ENCODE data around the gene SYPL1. TPM values are rescaled to one million over a fixed set of nuclear protein-coding genes. Genes with fewer than 3 reads are reported as not detected.

SYPL1 gene
- total and polyA plus RNA-seq, 9 of the 15 experiments (the other 6 are each of a cell fraction or from before 2014, with no cell fraction given): 23.8 to 214 (median 70.2) TPM

DNA sequence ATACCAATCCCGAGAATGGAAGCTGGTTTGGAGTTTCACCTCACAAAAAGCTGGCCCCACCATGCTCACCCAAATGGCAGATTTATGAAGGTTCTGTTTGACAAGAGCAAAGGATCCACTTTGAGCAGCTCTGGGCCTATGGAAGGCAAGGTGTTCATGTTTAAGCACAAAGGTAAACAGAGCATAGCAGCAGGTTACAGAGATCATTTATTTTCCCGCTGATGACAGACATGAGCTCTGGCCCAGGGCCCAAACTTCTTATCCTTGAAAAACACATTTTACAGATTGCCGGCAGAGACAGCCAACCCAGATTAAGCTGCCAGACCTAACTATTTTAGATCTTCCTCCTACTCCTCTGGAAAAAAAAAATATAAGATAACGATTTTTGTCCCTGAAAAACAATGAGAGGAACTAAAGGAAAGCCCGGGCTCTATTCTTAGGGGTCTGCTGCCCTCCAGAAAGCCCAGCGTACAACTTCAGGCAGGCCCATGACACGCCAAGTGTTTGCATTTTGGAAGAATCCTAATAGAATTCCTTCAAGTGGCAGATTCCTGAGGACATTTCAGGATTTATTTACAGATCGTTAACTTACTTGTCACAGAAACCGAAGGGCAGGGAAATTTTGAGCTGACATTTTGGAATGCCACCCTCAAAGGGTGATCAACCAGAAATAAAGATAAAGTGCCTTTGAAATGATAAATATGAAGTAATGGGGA, 40.0 kb downstream of the SYPL1 start (continued):
- TF ChIP-seq MAFK (IDR thresholded peaks at IDR 0.05; ENCODE audit: low read length) (no peak), RFX5 (IDR thresholded peaks at IDR 0.05; ENCODE audit: low read depth, low read length) (no peak), CSDE1 (IDR thresholded peaks at IDR 0.05) (no peak), CBFA2T2 (conservative IDR thresholded peaks at IDR 0.05) (peak; percentile 95), HNRNPK (IDR thresholded peaks at IDR 0.05; ENCODE audit: low read depth, low read length, poor library complexity, severe bottlenecking) (no peak), NR4A1 (CRISPR knock-in tag; IDR thresholded peaks at IDR 0.05) (no peak), NR4A1 (tag; IDR thresholded peaks at IDR 0.05) (peak; percentile 81), PHF21A (IDR thresholded peaks at IDR 0.05; ENCODE audit: borderline replicate concordance, low read depth) (no peak), RNF2 (IDR thresholded peaks at IDR 0.05) (peak; percentile 74), MED1 (CRISPR knock-in tag; IDR thresholded peaks at IDR 0.05; ENCODE audit: borderline replicate concordance) (no peak), ZBTB17 (CRISPR knock-in tag; IDR thresholded peaks at IDR 0.05) (peak; percentile 79), HNRNPLL (IDR thresholded peaks at IDR 0.05; ENCODE audit: low read depth, low read length, poor library complexity, severe bottlenecking) (no peak), ZNF253 (CRISPR knock-in tag; conservative IDR thresholded peaks at IDR 0.05) (no peak), HDAC8 (tag; IDR thresholded peaks at IDR 0.05) (no peak), ZNF282 (CRISPR knock-in tag; IDR thresholded peaks at IDR 0.05) (no peak), FOS (IDR thresholded peaks at IDR 0.05; ENCODE audit: extremely low read depth, insufficient read length) (no peak), MXI1 (IDR thresholded peaks at IDR 0.05; ENCODE audit: low read depth, low read length) (no peak), GATAD2A (IDR thresholded peaks at IDR 0.05) (peak; percentile 15; the same call in 1 of the 2 replicates), POLR2A (conservative IDR thresholded peaks at IDR 0.05) (no peak), CCAR2 (IDR thresholded peaks at IDR 0.05; ENCODE audit: low read depth, low read length) (no peak), ZFP36 (IDR thresholded peaks at IDR 0.05; ENCODE audit: low read depth, low read length, partially characterized antibody) (peak; percentile 42), ZNF23 (CRISPR knock-in tag; IDR thresholded peaks at IDR 0.05) (no peak), PHB (CRISPR knock-in tag; IDR thresholded peaks at IDR 0.05) (no peak), TSC22D4 (tag; IDR thresholded peaks at IDR 0.05) (no peak), ZNF224 (CRISPR knock-in tag; IDR thresholded peaks at IDR 0.05) (no peak), ZNF589 (CRISPR knock-in tag; IDR thresholded peaks at IDR 0.05; ENCODE audit: low read depth) (peak; percentile 91; the same call in 1 of the 2 replicates), EHMT2 (IDR thresholded peaks at IDR 0.05) (no peak), ZSCAN32 (CRISPR knock-in tag; IDR thresholded peaks at IDR 0.05) (no peak), ZNF347 (CRISPR knock-in tag; IDR thresholded peaks at IDR 0.05; ENCODE audit: low read depth) (no peak), PYGO2 (tag; IDR thresholded peaks at IDR 0.05) (peak; percentile 96), ZNF134 (CRISPR knock-in tag; conservative IDR thresholded peaks at IDR 0.05) (0 out of 2 replicates have a peak, but pooled peaks have one; percentile 5), HOXB6 (CRISPR knock-in tag; IDR thresholded peaks at IDR 0.05; ENCODE audit: borderline replicate concordance) (no peak), XRCC5 (IDR thresholded peaks at IDR 0.05; ENCODE audit: low read depth, low read length) (0 out of 2 replicates have a peak, but pooled peaks have one; percentile 36)
- TF ChIP-seq, protein P1, sequence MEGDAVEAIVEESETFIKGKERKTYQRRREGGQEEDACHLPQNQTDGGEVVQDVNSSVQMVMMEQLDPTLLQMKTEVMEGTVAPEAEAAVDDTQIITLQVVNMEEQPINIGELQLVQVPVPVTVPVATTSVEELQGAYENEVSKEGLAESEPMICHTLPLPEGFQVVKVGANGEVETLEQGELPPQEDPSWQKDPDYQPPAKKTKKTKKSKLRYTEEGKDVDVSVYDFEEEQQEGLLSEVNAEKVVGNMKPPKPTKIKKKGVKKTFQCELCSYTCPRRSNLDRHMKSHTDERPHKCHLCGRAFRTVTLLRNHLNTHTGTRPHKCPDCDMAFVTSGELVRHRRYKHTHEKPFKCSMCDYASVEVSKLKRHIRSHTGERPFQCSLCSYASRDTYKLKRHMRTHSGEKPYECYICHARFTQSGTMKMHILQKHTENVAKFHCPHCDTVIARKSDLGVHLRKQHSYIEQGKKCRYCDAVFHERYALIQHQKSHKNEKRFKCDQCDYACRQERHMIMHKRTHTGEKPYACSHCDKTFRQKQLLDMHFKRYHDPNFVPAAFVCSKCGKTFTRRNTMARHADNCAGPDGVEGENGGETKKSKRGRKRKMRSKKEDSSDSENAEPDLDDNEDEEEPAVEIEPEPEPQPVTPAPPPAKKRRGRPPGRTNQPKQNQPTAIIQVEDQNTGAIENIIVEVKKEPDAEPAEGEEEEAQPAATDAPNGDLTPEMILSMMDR (IDR thresholded peaks at IDR 0.05 in 2 of 3, conservative IDR thresholded peaks at IDR 0.05 in 1 of 3; ENCODE audit: insufficient read depth in 2 of 3, low read depth in 1 of 3, low read length in 3 of 3): no peak; a peak in 1 of 6 replicates

Data from K562 (cell line).